Embryonic facial prominence (tissue), 1 donor: ENCODE results near the gene LCE5A.
"Not testable (repeated sequence)": the region's sequence is repeated elsewhere in the genome, so short reads cannot be mapped to it uniquely, and the experiment has no call there.

ENCODE experiments used
- DNase-seq: peaks from one replicate; pipeline ENCODE4 v3.0.0-alpha.2; 2016; ENCODE audit errors: extremely low spot score

The LCE5A gene

DNA sequence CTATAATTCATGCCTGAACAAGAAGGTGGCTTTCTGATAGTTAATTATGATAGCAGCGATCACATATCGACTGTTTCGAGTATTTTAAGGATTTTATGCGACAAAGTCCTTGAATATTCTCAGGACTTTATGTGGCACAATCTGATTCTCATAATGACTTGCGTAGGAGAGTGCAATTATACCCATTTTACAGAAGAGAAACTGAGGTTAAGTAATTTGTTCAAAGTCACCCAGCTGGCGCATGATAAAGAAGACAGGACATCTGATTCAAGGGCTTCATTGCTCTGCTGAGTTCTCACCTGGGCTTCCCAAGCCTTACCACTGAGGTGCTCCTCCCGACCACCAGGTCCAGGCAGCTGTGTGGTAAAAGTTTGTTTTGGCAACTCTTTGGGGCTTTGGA lies 5.5 kb downstream of the LCE5A start:
- no peak for DNase-seq

DNA sequence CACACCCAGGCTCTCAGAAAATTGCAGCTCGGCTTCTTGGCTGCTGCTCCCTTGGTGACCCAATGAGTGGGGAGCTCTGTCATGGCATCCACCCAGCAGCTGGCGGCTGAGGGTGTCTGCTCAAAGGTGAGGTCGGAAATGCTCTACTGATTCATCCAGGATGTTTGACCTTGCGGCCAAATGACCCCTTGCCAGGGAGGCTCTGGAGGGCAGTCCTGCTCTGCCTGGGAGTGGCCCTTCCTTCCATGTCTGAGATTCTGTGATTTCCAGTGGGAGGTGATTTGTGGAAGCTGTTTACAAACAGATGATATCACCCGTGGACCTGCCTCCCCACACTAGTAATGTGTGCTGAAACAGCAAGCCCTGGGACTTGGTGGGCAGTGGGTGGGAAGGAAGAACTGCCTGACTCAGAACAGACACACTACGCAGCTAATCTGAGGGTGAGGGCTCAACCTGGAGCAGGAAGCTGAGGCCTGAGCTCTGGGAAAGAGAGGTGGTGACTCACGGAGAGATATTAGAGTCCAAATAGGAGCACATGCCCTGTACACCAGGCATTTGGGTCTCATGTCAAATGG lies 6.7 kb downstream of the LCE5A start:
- no peak for DNase-seq

DNA sequence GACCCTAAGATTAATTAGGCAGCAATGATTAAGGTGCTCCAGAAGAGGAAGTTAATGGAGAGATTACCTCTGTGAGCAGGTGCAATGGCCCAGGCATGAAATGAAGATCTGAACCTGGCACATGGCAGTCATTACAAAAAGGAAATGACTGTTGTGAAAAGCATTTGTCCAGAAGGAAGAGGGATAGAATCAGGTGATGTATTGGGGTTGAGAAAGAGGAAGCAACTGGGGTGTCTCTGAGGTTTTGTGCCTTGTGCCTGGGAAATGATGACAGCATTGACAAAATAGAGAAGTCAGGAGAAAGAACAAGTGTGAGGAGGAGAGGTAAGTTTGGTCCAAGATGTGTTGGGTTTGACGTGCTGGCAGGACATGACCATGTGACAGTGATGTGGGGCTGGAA lies 9.2 kb downstream of the LCE5A start:
- no peak for DNase-seq

DNA sequence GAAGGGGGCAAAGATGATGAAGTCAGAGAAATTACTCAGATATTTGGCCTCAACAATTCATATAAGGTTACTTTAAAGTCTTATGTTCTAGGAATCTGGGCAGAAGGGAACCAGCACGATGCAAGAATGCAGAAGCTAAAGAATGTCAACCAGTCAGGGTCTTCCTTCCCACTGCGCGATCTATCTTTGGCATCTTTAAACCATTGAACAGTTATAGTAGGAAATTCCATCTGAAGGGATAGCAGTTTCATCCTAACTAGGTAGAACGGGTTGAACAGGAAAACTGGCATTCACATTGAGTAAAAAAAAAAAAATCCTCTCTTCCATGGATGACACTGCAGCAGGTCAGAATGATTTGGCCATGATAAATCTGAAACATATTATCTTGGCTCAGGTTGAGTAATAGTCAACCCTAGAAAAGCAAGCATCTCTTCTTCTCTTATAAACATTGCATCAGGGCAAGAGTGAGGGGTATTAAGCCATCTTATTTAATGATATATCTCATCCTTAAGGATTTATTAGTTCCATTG lies 10.0 kb downstream of the LCE5A start:
- no peak for DNase-seq

DNA sequence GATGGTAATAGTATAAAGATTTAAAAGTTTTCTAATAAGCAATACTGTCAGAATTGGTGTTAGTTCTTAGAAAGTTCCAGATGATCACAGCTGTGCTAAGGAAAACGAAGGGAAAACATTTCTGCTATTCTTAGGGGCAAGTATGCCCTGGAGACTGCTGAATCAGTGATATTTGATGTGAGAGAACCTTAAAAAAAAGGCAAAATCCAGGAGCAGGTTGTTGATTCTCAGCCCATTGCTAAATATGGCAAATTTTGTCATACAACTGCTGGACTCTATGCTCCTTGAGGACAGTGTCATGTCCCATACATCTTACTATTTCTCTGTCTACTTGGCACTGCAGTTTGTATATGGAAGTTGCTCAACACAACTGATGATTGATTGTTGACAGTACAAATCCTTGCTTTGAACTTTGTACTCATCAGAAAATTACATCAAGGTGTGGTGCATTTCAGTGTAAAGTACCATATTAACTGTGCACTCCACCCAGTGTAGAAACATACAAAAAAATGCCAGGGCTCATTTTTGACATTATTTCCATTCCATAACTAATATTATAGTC lies 14.6 kb downstream of the LCE5A start:
- no peak for DNase-seq

DNA sequence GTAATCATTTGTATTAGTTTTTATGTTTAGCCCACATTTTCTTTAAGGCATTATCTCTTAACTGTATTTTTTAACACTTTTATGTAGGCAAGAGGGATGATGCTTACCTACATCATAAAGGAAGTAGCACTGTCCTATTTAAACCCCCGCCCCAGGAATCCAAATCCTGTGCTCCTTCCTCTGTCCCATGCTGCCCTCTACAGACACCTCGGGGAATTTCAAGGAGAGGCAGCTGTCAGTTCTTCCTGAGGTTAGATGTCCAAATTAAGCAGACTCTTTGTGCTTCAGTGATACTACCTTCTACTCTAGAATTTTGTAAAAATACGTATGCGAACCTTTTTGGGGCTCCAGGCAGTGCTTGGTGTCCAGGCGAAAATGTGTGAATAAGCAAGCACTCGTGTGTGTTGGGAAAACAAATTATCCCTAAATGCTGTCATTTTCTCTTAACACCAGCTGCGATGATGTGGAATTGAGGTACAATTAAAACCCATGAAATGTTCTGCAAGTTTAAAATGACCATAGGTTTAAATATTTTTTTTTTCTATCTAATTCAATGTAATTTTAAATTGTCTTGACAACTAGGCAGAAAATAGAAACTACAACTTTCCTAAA lies 22.8 kb downstream of the LCE5A start:
- no peak for DNase-seq

DNA sequence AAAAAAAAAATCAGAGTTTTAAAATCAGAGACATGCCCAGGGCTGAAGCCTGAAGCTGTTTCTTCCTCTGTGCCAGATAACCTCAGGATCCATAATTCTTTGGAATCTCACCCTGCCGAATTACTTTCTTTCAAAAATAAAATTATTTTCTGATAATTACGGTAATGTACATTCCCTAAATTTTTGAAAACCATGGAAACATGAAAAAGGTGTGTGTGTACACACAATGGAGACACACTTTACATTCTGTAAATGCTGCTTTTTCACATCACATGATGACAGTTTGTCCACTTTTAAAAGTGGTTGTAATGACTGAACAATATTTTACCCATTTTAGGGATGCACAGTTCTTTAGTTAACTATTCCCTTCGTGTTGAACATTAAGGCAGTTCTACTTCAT lies 25.2 kb downstream of the LCE5A start:
- DNase-seq = no peak

DNA sequence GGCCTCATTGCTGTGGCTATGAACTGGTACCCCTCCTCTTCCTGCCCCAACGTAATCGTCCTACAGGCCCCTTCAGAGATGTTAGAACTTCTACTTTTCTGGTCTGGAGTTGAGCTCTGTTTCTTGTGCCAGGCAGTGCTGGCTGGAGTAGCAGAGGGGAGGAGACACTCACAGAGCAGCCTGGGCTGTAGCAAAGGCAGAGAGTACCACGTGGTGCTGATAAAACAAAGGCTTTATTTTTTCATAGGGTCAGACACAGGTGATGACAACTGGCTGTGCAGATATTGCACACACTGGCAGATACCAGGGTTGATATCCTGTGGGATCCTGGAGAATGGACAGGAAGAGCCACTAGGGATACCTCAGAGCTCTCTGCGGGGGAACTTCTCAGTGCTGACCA lies 26.9 kb downstream of the LCE5A start:
- DNase-seq = no peak

DNA sequence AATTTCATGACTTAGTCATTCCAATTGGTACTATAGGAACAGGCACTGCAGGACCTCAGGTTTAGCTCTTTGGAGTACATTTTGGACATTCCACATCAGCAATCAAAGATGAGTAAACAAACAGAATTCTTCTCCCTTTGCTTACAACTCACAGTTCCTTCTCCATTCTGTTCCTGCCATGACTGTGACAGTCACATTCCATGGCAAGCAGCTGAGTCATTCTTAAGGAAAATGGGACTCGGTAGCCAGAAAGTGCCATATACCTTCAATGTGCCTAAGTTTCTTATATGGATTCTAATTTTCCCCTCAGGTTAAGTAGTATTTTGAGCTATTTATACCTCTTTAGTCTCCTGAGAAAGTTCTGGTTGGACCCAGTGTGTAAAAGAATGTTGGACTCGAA lies 29.3 kb downstream of the LCE5A start:
- DNase-seq = no peak

DNA sequence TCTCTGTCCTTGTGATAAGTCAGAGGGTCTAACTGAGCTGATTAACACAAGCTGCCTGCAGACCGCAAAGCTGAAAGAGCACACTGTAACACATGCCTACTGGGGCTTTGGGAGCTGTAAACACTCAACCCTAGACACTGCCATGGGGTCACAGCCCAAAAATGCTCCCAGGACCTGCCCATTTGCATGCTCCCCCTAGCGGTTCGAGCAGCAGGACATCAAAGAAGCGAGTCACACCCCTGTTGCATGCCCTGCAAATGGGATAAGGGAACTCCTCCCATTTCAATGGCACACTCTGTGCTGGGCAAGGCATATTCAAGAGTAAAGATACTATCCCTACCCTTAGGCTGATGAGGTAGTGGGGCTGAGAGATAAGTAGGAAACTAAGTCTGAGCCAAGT lies 33.2 kb downstream of the LCE5A start:
- DNase-seq = no peak

DNA sequence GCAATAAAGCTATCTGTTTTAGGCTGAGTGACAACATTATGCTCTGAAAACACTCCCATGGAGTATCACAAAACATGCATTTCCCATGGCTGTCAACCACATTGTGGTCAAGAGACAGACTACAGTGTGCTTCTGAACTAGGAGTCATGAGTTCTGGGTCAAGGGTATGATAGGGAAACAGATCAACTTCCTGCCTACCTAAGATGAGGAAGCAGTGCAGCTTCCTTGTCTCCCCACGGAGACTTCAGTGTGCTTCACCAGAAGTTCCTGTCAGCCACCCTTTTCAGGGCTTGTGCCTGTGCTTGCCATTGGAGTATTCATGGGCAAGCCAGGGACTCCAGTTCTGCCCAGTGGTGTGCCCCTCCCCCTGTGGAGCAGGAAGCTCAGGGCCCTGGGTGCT lies 36.1 kb downstream of the LCE5A start:
- DNase-seq = no peak

DNA sequence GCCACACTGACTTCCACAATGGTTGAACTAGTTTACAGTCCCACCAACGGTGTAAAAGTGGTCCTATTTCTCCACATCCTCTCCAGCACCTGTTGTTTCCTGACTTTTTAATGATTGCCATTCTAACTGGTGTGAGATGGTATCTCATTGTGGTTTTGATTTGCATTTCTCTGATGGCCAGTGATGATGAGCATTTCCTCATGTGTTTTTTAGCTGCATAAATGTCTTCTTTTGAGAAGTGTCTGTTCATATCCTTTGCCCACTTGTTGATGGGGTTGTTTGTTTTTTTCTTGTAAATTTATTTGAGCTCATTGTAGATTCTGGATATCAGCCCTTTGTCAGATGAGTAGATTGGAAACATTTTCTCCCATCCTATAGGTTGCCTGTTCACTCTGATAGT lies 37.8 kb downstream of the LCE5A start:
- not testable (repeated sequence) for DNase-seq
